Activated CD8-positive, alpha-beta T cell treated with anti-CD3 and anti-CD28 coated beads for 36 hours (primary cell): ENCODE measurements around the gene ADARB2. TPM values are rescaled to one million over a fixed set of nuclear protein-coding genes. Genes with fewer than 3 reads are reported as not detected.

ENCODE experiments used
- ATAC-seq: fragments of 200-7000 bp; cut with Tn5 transposase; one replicate; pipeline ENCODE4 v1.10.0; 2021; ENCODE audit warnings: mild to moderate bottlenecking, moderate library complexity
- CTCF ChIA-PET: fragments of 350-600 bp; sonication (Branson Sonifier 250); formaldehyde crosslinking; loops from one replicate; lab custom pipeline; 2021; ENCODE audit warnings: antibody characterized with exemption; lab: Charles Lee
- POLR2A ChIA-PET: fragments of 350-600 bp; sonication (Branson Sonifier 250); formaldehyde crosslinking; loops from one replicate; lab custom pipeline; 2021; ENCODE audit warnings: antibody characterized with exemption; lab: Charles Lee
- DNase-seq: peaks from one replicate; pipeline ENCODE4 v3.0.0-alpha.2; 2020
- H3K27ac Mint-ChIP-seq: one replicate; pipeline ENCODE4 v1.8.0; 2021; ENCODE audit warnings: mild to moderate bottlenecking, mixed read lengths
- H3K27me3 Mint-ChIP-seq: one replicate; pipeline ENCODE4 v1.8.0; 2021; ENCODE audit warnings: mixed read lengths
- H3K36me3 Mint-ChIP-seq: one replicate; pipeline ENCODE4 v1.8.0; 2021; ENCODE audit warnings: low read depth, mixed read lengths
- H3K4me1 Mint-ChIP-seq: one replicate; pipeline ENCODE4 v1.8.0; 2021; ENCODE audit warnings: low read depth, mixed read lengths
- H3K4me3 Mint-ChIP-seq: one replicate; pipeline ENCODE4 v1.8.0; 2021; ENCODE audit warnings: mild to moderate bottlenecking, moderate library complexity, mixed read lengths
- H3K9me3 Mint-ChIP-seq: one replicate; pipeline ENCODE4 v1.8.0; 2021; ENCODE audit warnings: mixed read lengths
- CTCF ChIP-seq: fragments of 200-600 bp; IDR thresholded peaks from one replicate; pipeline ENCODE4 v1.8.0; 2022; ENCODE audit warnings: antibody characterized with exemption, mild to moderate bottlenecking
- intact Hi-C: fragments of 100-400 bp; cut with micrococcal nuclease; formaldehyde crosslinking; loops from one replicate; pipeline ENCODE4 v1.10.0; 2022
- total RNA-seq, 2 experiments: library from RNA; stranded (reverse); gene quantifications; one replicate each; pipeline ENCODE4 v1.2.3, GENCODE V29; 2021

Gene ADARB2
- total RNA-seq, 2 experiments from 2014 or later: 1.3 to 1.6 TPM

- H3K4me3 Mint-ChIP-seq: no peak overlapping the region
- no peaks in the 10 kb centered on the region for H3K36me3 Mint-ChIP-seq
- TF ChIP-seq CTCF: no peak
- intact Hi-C loops: no loop called here
- no peak overlapping the region for H3K27ac Mint-ChIP-seq
- POLR2A ChIA-PET: no interaction called here
- CTCF ChIA-PET: no interaction called here
- DNase-seq (no peak), ATAC-seq (no peak)
- no peaks in the 10 kb centered on the region for H3K9me3 Mint-ChIP-seq
- no peaks in the 10 kb centered on the region for H3K4me1 Mint-ChIP-seq
- no peaks in the 10 kb centered on the region for H3K27me3 Mint-ChIP-seq
Measured at GRCh38 chr10:1576467-1577372, 160.6 kb downstream of the ADARB2 start.

- H3K27ac Mint-ChIP-seq: no peak overlapping the region
- no peaks in the 10 kb centered on the region for H3K36me3 Mint-ChIP-seq
- H3K4me3 Mint-ChIP-seq: no peak overlapping the region
- DNase-seq (no peak), ATAC-seq (no peak)
- no peaks in the 10 kb centered on the region for H3K9me3 Mint-ChIP-seq
- no peaks in the 10 kb centered on the region for H3K27me3 Mint-ChIP-seq
- intact Hi-C loops: no loop called here
- no peaks in the 10 kb centered on the region for H3K4me1 Mint-ChIP-seq
- POLR2A ChIA-PET: no interaction called here
- CTCF ChIA-PET: no interaction called here
- TF ChIP-seq CTCF: no peak
Measured at GRCh38 chr10:1575481-1576244, 161.7 kb downstream of the ADARB2 start.

GRCh38 chr10:1574719-1575118, 162.6 kb downstream of the ADARB2 start:
- ChIA-PET CTCF (no interaction called here), POLR2A (no interaction called here)
- no peak for DNase-seq
- no peaks in the 10 kb centered on the region for H3K9me3 Mint-ChIP-seq
- no peak for ATAC-seq
- no peak overlapping the region for H3K27ac Mint-ChIP-seq
- H3K4me3 Mint-ChIP-seq: no peak overlapping the region
- no peaks in the 10 kb centered on the region for H3K4me1 Mint-ChIP-seq
- no peaks in the 10 kb centered on the region for H3K36me3 Mint-ChIP-seq
- no peak for TF ChIP-seq CTCF
- intact Hi-C loops: no loop called here
- no peaks in the 10 kb centered on the region for H3K27me3 Mint-ChIP-seq

- H3K4me3 Mint-ChIP-seq: no peak overlapping the region
- intact Hi-C loops: no loop called here
- ChIA-PET POLR2A (no interaction called here), CTCF (no interaction called here)
- H3K27me3 Mint-ChIP-seq: no peaks in the 10 kb centered on the region
- H3K9me3 Mint-ChIP-seq: no peaks in the 10 kb centered on the region
- no peak for DNase-seq
- no peak overlapping the region for H3K27ac Mint-ChIP-seq
- no peak for ATAC-seq
- TF ChIP-seq CTCF: no peak
- H3K4me1 Mint-ChIP-seq: no peaks in the 10 kb centered on the region
- no peaks in the 10 kb centered on the region for H3K36me3 Mint-ChIP-seq
Measured at GRCh38 chr10:1573981-1574380, 163.3 kb downstream of the ADARB2 start.
